Measurements from ENCODE around the gene OSBP2. TPM values are rescaled to one million over a fixed set of nuclear protein-coding genes. Genes with fewer than 3 reads are reported as not detected.

OSBP2 gene
- total RNA-seq, 1 donor from 2014 or later, result 0.35 TPM

DNA sequence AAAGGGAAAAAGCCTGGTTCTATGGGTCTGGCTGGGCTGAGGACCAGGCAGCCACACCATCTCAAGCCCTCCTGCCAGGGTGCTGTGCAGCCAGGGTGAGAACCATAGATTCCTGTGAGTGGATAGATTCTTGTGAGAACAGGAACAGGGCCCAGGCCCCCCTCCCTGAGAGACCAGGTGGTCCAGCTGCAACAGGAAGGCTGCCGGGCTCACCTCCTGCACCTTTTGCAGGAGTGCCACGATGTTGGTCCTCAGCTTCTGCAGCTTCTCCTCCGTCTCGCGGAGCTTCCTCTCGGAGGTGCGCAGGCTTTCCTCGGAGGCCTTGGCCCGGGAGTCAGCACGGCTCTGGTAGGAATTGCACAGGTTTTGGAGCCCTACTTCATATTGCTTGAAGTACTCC is 233.1 kb downstream of the OSBP2 start:
- POLR2A ChIA-PET, result no interaction called here
- Mint-ChIP-seq H3K4me1 (no peaks in the 10 kb centered on the region), H3K27ac (no peak overlapping the region), H3K27me3 (no peaks in the 10 kb centered on the region), H3K4me3 (no peak overlapping the region), H3K36me3 (ENCODE audit: low read depth) (peaks cover 68% of the 10 kb centered on the region), H3K9me3 (no peaks in the 10 kb centered on the region)
- intact Hi-C loops (cut with micrococcal nuclease), result loop anchor here (10.0 kb wide), 1 partner anchor 663 kb away; the partner anchor contains the start of gene OSM
- ATAC-seq (ENCODE audit: low read depth), result no peak
- CTCF ChIA-PET, result no interaction called here
- TF ChIP-seq, protein P1, sequence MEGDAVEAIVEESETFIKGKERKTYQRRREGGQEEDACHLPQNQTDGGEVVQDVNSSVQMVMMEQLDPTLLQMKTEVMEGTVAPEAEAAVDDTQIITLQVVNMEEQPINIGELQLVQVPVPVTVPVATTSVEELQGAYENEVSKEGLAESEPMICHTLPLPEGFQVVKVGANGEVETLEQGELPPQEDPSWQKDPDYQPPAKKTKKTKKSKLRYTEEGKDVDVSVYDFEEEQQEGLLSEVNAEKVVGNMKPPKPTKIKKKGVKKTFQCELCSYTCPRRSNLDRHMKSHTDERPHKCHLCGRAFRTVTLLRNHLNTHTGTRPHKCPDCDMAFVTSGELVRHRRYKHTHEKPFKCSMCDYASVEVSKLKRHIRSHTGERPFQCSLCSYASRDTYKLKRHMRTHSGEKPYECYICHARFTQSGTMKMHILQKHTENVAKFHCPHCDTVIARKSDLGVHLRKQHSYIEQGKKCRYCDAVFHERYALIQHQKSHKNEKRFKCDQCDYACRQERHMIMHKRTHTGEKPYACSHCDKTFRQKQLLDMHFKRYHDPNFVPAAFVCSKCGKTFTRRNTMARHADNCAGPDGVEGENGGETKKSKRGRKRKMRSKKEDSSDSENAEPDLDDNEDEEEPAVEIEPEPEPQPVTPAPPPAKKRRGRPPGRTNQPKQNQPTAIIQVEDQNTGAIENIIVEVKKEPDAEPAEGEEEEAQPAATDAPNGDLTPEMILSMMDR (IDR thresholded peaks at IDR 0.05), result no peak
- no peak for DNase-seq

DNA sequence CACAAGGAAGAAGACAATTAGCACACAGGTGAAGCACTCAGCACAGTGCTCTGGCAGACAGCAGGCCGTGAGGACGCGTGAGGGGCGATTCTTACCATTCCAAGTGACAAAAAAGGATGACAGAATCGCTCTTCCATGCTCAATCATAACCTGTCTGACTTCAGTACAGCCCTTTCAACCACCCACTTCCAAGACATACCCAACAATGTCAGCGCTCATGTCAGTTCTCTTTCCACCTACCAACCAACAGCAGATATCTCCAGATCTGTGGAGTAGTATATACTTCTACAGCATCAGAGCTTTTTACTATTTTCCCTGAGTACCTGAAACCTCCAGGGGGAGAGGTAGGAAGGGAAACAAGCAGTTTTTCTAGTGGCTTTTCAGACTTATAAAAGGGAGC is 233.7 kb downstream of the OSBP2 start:
- Mint-ChIP-seq H3K27me3 (no peaks in the 10 kb centered on the region), H3K27ac (no peak overlapping the region), H3K4me3 (no peak overlapping the region), H3K9me3 (no peaks in the 10 kb centered on the region), H3K4me1 (no peaks in the 10 kb centered on the region), H3K36me3 (ENCODE audit: low read depth) (peaks cover 74% of the 10 kb centered on the region)
- ATAC-seq (ENCODE audit: low read depth), result no peak
- DNase-seq, result no peak
- intact Hi-C loops (cut with micrococcal nuclease), result loop anchor here (10.0 kb wide), 1 partner anchor 664 kb away; the partner anchor contains the start of gene OSM
- POLR2A ChIA-PET, result no interaction called here
- CTCF ChIA-PET, result no interaction called here
- TF ChIP-seq, protein P1 (IDR thresholded peaks at IDR 0.05), result no peak

DNA sequence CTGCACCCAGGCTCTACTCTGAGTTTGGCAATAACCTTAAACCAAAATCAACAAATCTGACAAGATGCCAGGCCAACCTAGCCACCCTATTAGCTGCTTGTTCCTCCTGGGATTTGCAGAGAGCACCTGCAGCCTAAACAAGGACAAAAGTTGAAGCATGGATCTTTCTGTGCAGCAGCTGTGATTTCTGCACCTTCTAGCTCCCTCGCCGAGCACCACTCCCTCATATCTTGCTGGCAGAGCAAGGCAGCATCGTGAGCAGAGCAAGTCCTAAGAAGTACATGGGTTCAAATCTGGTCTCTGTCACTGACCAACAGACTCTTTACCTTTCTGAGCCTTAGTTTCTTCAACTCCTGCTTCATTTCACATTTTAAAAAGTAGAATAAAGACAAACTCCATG is 235.6 kb downstream of the OSBP2 start:
- CTCF ChIA-PET, result interaction anchor here (1.1 to 1.2 kb wide), 2 partner anchors 11 to 19 kb away, joined by 3 to 4 read pairs; no protein-coding TSS in a partner anchor
- Mint-ChIP-seq H3K27ac (no peak overlapping the region), H3K36me3 (ENCODE audit: low read depth) (peaks cover 86% of the 10 kb centered on the region), H3K9me3 (no peaks in the 10 kb centered on the region), H3K4me3 (no peak overlapping the region), H3K4me1 (no peaks in the 10 kb centered on the region), H3K27me3 (no peaks in the 10 kb centered on the region)
- POLR2A ChIA-PET, result interaction anchor here (0.7 kb wide), 1 partner anchor 18 kb away, joined by 3 read pairs; no protein-coding TSS in a partner anchor
- DNase-seq (no peak), ATAC-seq (ENCODE audit: low read depth) (no peak)
- intact Hi-C loops (cut with micrococcal nuclease), result no loop called here
- TF ChIP-seq, protein P1 (IDR thresholded peaks at IDR 0.05), result no peak

DNA sequence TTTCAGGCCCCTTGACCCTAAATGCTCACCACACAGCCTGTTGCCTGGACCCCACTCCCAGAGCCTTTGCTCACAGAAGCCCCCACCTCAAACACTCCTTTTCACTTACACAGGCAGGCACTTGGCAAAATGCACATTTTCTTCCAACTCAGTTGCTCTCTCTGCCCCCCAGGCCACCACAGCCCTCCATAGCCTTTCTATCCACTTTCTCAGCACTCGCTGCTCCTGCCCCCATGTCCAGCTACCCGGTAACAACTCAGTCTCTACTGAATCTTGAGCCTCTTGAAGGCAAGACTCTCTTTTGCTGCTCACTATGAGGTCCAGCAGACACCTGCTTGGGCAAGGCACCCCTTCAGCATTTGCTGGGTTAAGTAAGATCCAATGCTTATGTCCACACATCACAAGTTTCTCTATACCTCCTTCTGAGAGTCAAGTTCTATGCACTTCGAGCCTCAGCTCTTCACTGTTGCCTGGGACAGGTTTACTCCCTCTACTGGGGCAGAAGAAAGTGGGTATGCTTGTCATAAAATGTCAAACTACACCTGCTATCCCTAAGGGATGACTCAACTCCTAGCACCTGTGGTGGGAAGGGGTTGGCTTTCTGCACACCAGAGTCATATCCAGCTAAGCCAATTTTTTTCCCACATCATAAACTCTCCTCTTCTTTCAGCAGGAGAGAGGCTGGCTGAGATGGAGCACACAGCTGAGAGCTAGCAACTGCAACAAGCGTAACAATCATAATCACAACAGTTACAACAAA is 237.0 kb downstream of the OSBP2 start:
- TF ChIP-seq, protein P1 (IDR thresholded peaks at IDR 0.05), result no peak

DNA sequence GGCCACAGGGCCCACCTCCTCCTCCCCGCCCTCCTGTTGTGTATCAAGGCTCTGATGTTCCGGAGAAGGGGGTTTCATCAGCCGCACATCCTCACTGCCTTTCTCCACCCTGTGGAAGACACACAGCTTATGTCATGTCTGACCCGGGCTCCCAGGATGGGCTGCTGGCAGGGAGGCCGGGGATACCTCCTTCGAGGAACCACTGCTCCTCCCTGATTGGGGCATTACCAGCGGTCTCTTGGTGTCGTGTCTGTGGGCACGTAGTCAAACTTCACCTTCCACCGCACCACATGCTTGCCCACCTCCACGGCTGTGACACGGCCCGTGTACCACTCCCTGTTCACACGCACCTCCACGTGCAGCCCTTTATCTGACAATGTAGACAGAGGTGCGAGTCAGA is 238.0 kb downstream of the OSBP2 start:
- intact Hi-C loops (cut with micrococcal nuclease), result no loop called here
- Mint-ChIP-seq H3K4me3 (no peak overlapping the region), H3K27me3 (no peaks in the 10 kb centered on the region), H3K27ac (no peak overlapping the region), H3K36me3 (ENCODE audit: low read depth) (peaks cover 89% of the 10 kb centered on the region), H3K9me3 (no peaks in the 10 kb centered on the region), H3K4me1 (no peaks in the 10 kb centered on the region)
- TF ChIP-seq, protein P1 (IDR thresholded peaks at IDR 0.05), result no peak
- ChIA-PET CTCF (no interaction called here), POLR2A (no interaction called here)
- no peak for ATAC-seq (ENCODE audit: low read depth)
- DNase-seq, result no peak

More for the DNA sequence above, 237.0 kb downstream of the OSBP2 start:
- Mint-ChIP-seq H3K9me3 (no peaks in the 10 kb centered on the region), H3K27me3 (no peaks in the 10 kb centered on the region), H3K27ac (no peak overlapping the region), H3K4me3 (no peak overlapping the region), H3K4me1 (no peaks in the 10 kb centered on the region), H3K36me3 (ENCODE audit: low read depth) (peaks cover 90% of the 10 kb centered on the region)
- ChIA-PET CTCF (no interaction called here), POLR2A (no interaction called here)
- DNase-seq, result no peak
- ATAC-seq (ENCODE audit: low read depth), result no peak
- intact Hi-C loops (cut with micrococcal nuclease), result no loop called here
